Measurements from ENCODE around the gene ISL2.
"Not testable (repeated sequence)": the region's sequence is repeated elsewhere in the genome, so short reads cannot be mapped to it uniquely, and the experiment has no call there.

ISL2 gene

GRCh38 chr15:76336254-76337058 lies at the start of gene ISL2:
Gene ISL2, plus strand, starts transcription at chr15:76336773. Its CDS starts 111 bp downstream, at chr15:76336884.
- Histone ChIP-seq H3K27me3 (ENCODE audit: insufficient read depth, low read depth) (no peaks in the 10 kb centered on the region), H3K9ac (peak within 1 kb of the TSS; percentile 90), H3K4me2 (peak within 1 kb of the TSS; percentile 84), H2AFZ (ENCODE audit: low read depth) (peak within 1 kb of the TSS; percentile 93), H3K4me1 (ENCODE audit: low read depth, poor library complexity, severe bottlenecking) (peaks cover 4% of the 10 kb centered on the region), H4K20me1 (ENCODE audit: insufficient read depth) (no peaks in the 10 kb centered on the region), H3K79me2 (ENCODE audit: insufficient read depth, low read depth) (no peaks in the 10 kb centered on the region), H3K36me3 (ENCODE audit: insufficient read depth) (no peaks in the 10 kb centered on the region), H3K27ac (peak within 1 kb of the TSS; percentile 81), H3K4me3 (IDR thresholded peaks at IDR 0.05; ENCODE audit: insufficient read depth, low read depth, low read length) (no peak within 1 kb of the TSS)
- no peak for TF ChIP-seq CTCF (conservative IDR thresholded peaks at IDR 0.05; ENCODE audit: low read depth, low read length)

GRCh38 chr15:76289582-76289981 lies 47.0 kb upstream of the ISL2 start:
- Histone ChIP-seq H4K20me1 (ENCODE audit: insufficient read depth) (no peaks in the 10 kb centered on the region), H2AFZ (ENCODE audit: low read depth) (no peak overlapping the region), H3K79me2 (ENCODE audit: insufficient read depth, low read depth) (peaks cover 6% of the 10 kb centered on the region; the same call in 1 of the 2 replicates), H3K9ac (no peak overlapping the region), H3K4me2 (no peak overlapping the region), H3K4me3 (IDR thresholded peaks at IDR 0.05; ENCODE audit: insufficient read depth, low read depth, low read length) (no peak overlapping the region), H3K4me1 (ENCODE audit: low read depth, poor library complexity, severe bottlenecking) (no peaks in the 10 kb centered on the region), H3K36me3 (ENCODE audit: insufficient read depth) (peaks cover 5% of the 10 kb centered on the region; the same call in 1 of the 2 replicates), H3K27ac (no peak overlapping the region), H3K27me3 (ENCODE audit: insufficient read depth, low read depth) (no peaks in the 10 kb centered on the region)
- no peak for TF ChIP-seq CTCF (conservative IDR thresholded peaks at IDR 0.05; ENCODE audit: low read depth, low read length)

GRCh38 chr15:76293361-76293760 lies 43.2 kb upstream of the ISL2 start:
- H3K27ac ChIP-seq: no peak overlapping the region
- H4K20me1 ChIP-seq (ENCODE audit: insufficient read depth): no peaks in the 10 kb centered on the region
- no peak overlapping the region for H3K4me2 ChIP-seq
- no peak overlapping the region for H2AFZ ChIP-seq (ENCODE audit: low read depth)
- H3K4me1 ChIP-seq (ENCODE audit: low read depth, poor library complexity, severe bottlenecking): no peaks in the 10 kb centered on the region
- H3K9ac ChIP-seq: no peak overlapping the region
- H3K27me3 ChIP-seq (ENCODE audit: insufficient read depth, low read depth): no peaks in the 10 kb centered on the region
- H3K36me3 ChIP-seq (ENCODE audit: insufficient read depth): peaks cover 5% of the 10 kb centered on the region; the same call in 1 of the 2 replicates
- H3K4me3 ChIP-seq (IDR thresholded peaks at IDR 0.05; ENCODE audit: insufficient read depth, low read depth, low read length): no peak overlapping the region
- no peak for TF ChIP-seq CTCF (conservative IDR thresholded peaks at IDR 0.05; ENCODE audit: low read depth, low read length)
- H3K79me2 ChIP-seq (ENCODE audit: insufficient read depth, low read depth): peaks cover 37% of the 10 kb centered on the region; the same call in 1 of the 2 replicates

- peaks cover 48% of the 10 kb centered on the region; the same call in 1 of the 2 replicates for H3K79me2 ChIP-seq (ENCODE audit: insufficient read depth, low read depth)
- H4K20me1 ChIP-seq (ENCODE audit: insufficient read depth); H3K4me1 ChIP-seq (ENCODE audit: low read depth, poor library complexity, severe bottlenecking); H3K27ac ChIP-seq; H2AFZ ChIP-seq (ENCODE audit: low read depth); H3K36me3 ChIP-seq (ENCODE audit: insufficient read depth); H3K4me3 ChIP-seq (IDR thresholded peaks at IDR 0.05; ENCODE audit: insufficient read depth, low read depth, low read length); H3K9ac ChIP-seq; H3K4me2 ChIP-seq; H3K27me3 ChIP-seq (ENCODE audit: insufficient read depth, low read depth): not testable (repeated sequence)
Observed at GRCh38 chr15:76294463-76294862, 42.1 kb upstream of the ISL2 start.

- H2AFZ ChIP-seq (ENCODE audit: low read depth): no peak overlapping the region
- H3K27me3 ChIP-seq (ENCODE audit: insufficient read depth, low read depth): no peaks in the 10 kb centered on the region
- H3K4me3 ChIP-seq (IDR thresholded peaks at IDR 0.05; ENCODE audit: insufficient read depth, low read depth, low read length): no peak overlapping the region
- peaks cover 24% of the 10 kb centered on the region for H3K4me1 ChIP-seq (ENCODE audit: low read depth, poor library complexity, severe bottlenecking)
- H3K9ac ChIP-seq: no peak overlapping the region
- H3K27ac ChIP-seq: no peak overlapping the region
- H3K4me2 ChIP-seq: no peak overlapping the region
- peaks cover 17% of the 10 kb centered on the region for H4K20me1 ChIP-seq (ENCODE audit: insufficient read depth)
- no peaks in the 10 kb centered on the region for H3K36me3 ChIP-seq (ENCODE audit: insufficient read depth)
- TF ChIP-seq CTCF (conservative IDR thresholded peaks at IDR 0.05; ENCODE audit: low read depth, low read length): no peak
- H3K79me2 ChIP-seq (ENCODE audit: insufficient read depth, low read depth): peaks cover 65% of the 10 kb centered on the region; the same call in 1 of the 2 replicates
Observed at GRCh38 chr15:76296849-76297248, 39.7 kb upstream of the ISL2 start.

- not testable (repeated sequence) for H3K27ac ChIP-seq; H3K4me3 ChIP-seq (IDR thresholded peaks at IDR 0.05; ENCODE audit: insufficient read depth, low read depth, low read length); H3K36me3 ChIP-seq (ENCODE audit: insufficient read depth); H3K27me3 ChIP-seq (ENCODE audit: insufficient read depth, low read depth); H3K4me2 ChIP-seq; H2AFZ ChIP-seq (ENCODE audit: low read depth); H3K9ac ChIP-seq
- H3K4me1 ChIP-seq (ENCODE audit: low read depth, poor library complexity, severe bottlenecking): peaks cover 29% of the 10 kb centered on the region
- peaks cover 17% of the 10 kb centered on the region for H4K20me1 ChIP-seq (ENCODE audit: insufficient read depth)
- H3K79me2 ChIP-seq (ENCODE audit: insufficient read depth, low read depth): peaks cover 73% of the 10 kb centered on the region
Observed at GRCh38 chr15:76297951-76298350, 38.6 kb upstream of the ISL2 start.
